ENCODE measurements around the gene ISCA2. TPM values are rescaled to one million over a fixed set of nuclear protein-coding genes. Genes with fewer than 3 reads are reported as not detected.

ISCA2 gene
- total RNA-seq, 1 donor from 2014 or later, result 19.8 TPM

GRCh38 chr14:74545386-74545785, 51.8 kb downstream of the ISCA2 start:
- no peak overlapping the region for H3K27ac ChIP-seq (ENCODE audit: low read depth, low read length)
- peaks cover 3 to 26% (median 19%) of the 10 kb centered on the region in 3 donors for H3K4me1 ChIP-seq (ENCODE audit: control insufficient read depth in 3 of 3, insufficient read depth in 3 of 3, low read length in 3 of 3)
- no peak overlapping the region for H3K4me3 ChIP-seq (ENCODE audit: low read length in 3 of 3)

GRCh38 chr14:74546416-74546815, 52.9 kb downstream of the ISCA2 start:
- H3K9ac ChIP-seq (ENCODE audit: low read depth in 1 of 3, low read length in 3 of 3), result no peak overlapping the region

More at GRCh38 chr14:74545386-74545785, 51.8 kb downstream of the ISCA2 start:
- Histone ChIP-seq H3K9ac (ENCODE audit: low read depth in 1 of 3, low read length in 3 of 3) (no peak overlapping the region), H3K36me3 (ENCODE audit: control insufficient read depth in 3 of 3, insufficient read depth in 3 of 3, low read length in 3 of 3) (no peaks in the 10 kb centered on the region), H3K9me3 (ENCODE audit: control insufficient read depth in 3 of 3, low read length in 3 of 3) (no peaks in the 10 kb centered on the region), H3K27me3 (ENCODE audit: control insufficient read depth in 3 of 3, insufficient read depth in 3 of 3, low read length in 3 of 3) (peaks cover 2 to 5% (median 5%) of the 10 kb centered on the region in 3 donors)

More at GRCh38 chr14:74546416-74546815, 52.9 kb downstream of the ISCA2 start:
- H3K27me3 ChIP-seq (ENCODE audit: control insufficient read depth in 3 of 3, insufficient read depth in 3 of 3, low read length in 3 of 3), result peaks cover 2 to 5% (median 5%) of the 10 kb centered on the region in 3 donors
- no peaks in the 10 kb centered on the region for H3K36me3 ChIP-seq (ENCODE audit: control insufficient read depth in 3 of 3, insufficient read depth in 3 of 3, low read length in 3 of 3)
- H3K27ac ChIP-seq (ENCODE audit: low read depth, low read length), result no peak overlapping the region
- H3K4me1 ChIP-seq (ENCODE audit: control insufficient read depth in 3 of 3, insufficient read depth in 3 of 3, low read length in 3 of 3), result peaks cover 5 to 32% (median 23%) of the 10 kb centered on the region in 3 donors
- no peak overlapping the region for H3K4me3 ChIP-seq (ENCODE audit: low read length in 3 of 3)
- H3K9me3 ChIP-seq (ENCODE audit: control insufficient read depth in 3 of 3, low read length in 3 of 3), result no peaks in the 10 kb centered on the region

Other genes with a start within 250 kb of the ISCA2 start
- 28.7 TPM for gene ABCD4, start 190.8 kb upstream of the ISCA2 start, total RNA-seq
- not detected for gene VRTN, start 145.3 kb upstream of the ISCA2 start, total RNA-seq
- gene SYNDIG1L, start 67.6 kb upstream of the ISCA2 start, total RNA-seq, result under 0.01 TPM
- gene NPC2, start 460 bp upstream of the ISCA2 start, total RNA-seq, result 104 TPM
- 12.0 TPM for gene LTBP2, start 118.5 kb downstream of the ISCA2 start, total RNA-seq
- gene AREL1, start 219.3 kb downstream of the ISCA2 start, total RNA-seq, result 21.9 TPM
- gene FCF1, start 219.4 kb downstream of the ISCA2 start, total RNA-seq, result 15.1 TPM